ENCODE data around the gene DNM1L.

Gene DNM1L

GRCh38 chr12:32726286-32726685 is 47.2 kb downstream of the DNM1L start:
- H3K27ac ChIP-seq = no peak overlapping the region
- no peaks in the 10 kb centered on the region for H3K4me1 ChIP-seq
- peaks cover 36 to 76% (median 52%) of the 10 kb centered on the region in 3 donors for H3K36me3 ChIP-seq
- intact Hi-C loops (cut with DNase I; ENCODE audit: low total_unique reads) = no loop called here
- no peak overlapping the region for H3K4me3 ChIP-seq
- no peak for TF ChIP-seq CTCF (IDR thresholded peaks at IDR 0.05)
- DNase-seq = no peak
- no peaks in the 10 kb centered on the region for H3K9me3 ChIP-seq
- H3K27me3 ChIP-seq = no peaks in the 10 kb centered on the region

GRCh38 chr12:32727237-32727636 is 48.1 kb downstream of the DNM1L start:
- Histone ChIP-seq H3K27ac (no peak overlapping the region), H3K4me1 (peaks cover 0 to 6% (median 2%) of the 10 kb centered on the region in 4 donors), H3K4me3 (no peak overlapping the region), H3K9me3 (no peaks in the 10 kb centered on the region), H3K36me3 (peaks cover 43 to 75% (median 46%) of the 10 kb centered on the region in 3 donors), H3K27me3 (no peaks in the 10 kb centered on the region)
- intact Hi-C loops (cut with DNase I; ENCODE audit: low total_unique reads) = no loop called here
- no peak for TF ChIP-seq CTCF (IDR thresholded peaks at IDR 0.05)
- DNase-seq = no peak

- no peaks in the 10 kb centered on the region for H3K9me3 ChIP-seq
- no peaks in the 10 kb centered on the region for H3K27me3 ChIP-seq
- H3K4me1 ChIP-seq = peaks cover 0 to 10% (median 2%) of the 10 kb centered on the region in 4 donors
- no peak for TF ChIP-seq CTCF (IDR thresholded peaks at IDR 0.05)
- DNase-seq = no peak
- intact Hi-C loops (cut with DNase I; ENCODE audit: low total_unique reads) = no loop called here
- H3K4me3 ChIP-seq = no peak overlapping the region
- no peak overlapping the region for H3K27ac ChIP-seq
- H3K36me3 ChIP-seq = peaks cover 57 to 90% (median 64%) of the 10 kb centered on the region in 3 donors
Measured at GRCh38 chr12:32734952-32735351, 55.9 kb downstream of the DNM1L start.

GRCh38 chr12:32736445-32736844 is 57.3 kb downstream of the DNM1L start:
- Histone ChIP-seq H3K9me3 (no peaks in the 10 kb centered on the region), H3K4me1 (peaks cover 0 to 10% (median 2%) of the 10 kb centered on the region in 4 donors), H3K27ac (no peak overlapping the region), H3K27me3 (no peaks in the 10 kb centered on the region), H3K4me3 (no peak overlapping the region), H3K36me3 (peaks cover 59 to 90% (median 68%) of the 10 kb centered on the region in 3 donors)
- intact Hi-C loops (cut with DNase I; ENCODE audit: low total_unique reads) = no loop called here
- no peak for TF ChIP-seq CTCF (IDR thresholded peaks at IDR 0.05)
- no peak for DNase-seq

- H3K4me1 ChIP-seq = no peaks in the 10 kb centered on the region
- H3K27ac ChIP-seq = no peak overlapping the region
- no peak for DNase-seq
- no peak for TF ChIP-seq CTCF (IDR thresholded peaks at IDR 0.05)
- intact Hi-C loops (cut with DNase I; ENCODE audit: low total_unique reads) = no loop called here
- no peaks in the 10 kb centered on the region for H3K9me3 ChIP-seq
- H3K27me3 ChIP-seq = no peaks in the 10 kb centered on the region
- H3K4me3 ChIP-seq = no peak overlapping the region
- peaks cover 58 to 89% (median 81%) of the 10 kb centered on the region in 3 donors for H3K36me3 ChIP-seq
Measured at GRCh38 chr12:32737715-32738114, 58.6 kb downstream of the DNM1L start.

GRCh38 chr12:32739279-32739678 is 60.2 kb downstream of the DNM1L start:
- Histone ChIP-seq H3K9me3 (no peaks in the 10 kb centered on the region), H3K36me3 (peaks cover 67 to 88% (median 83%) of the 10 kb centered on the region in 3 donors), H3K4me3 (no peak overlapping the region), H3K4me1 (no peaks in the 10 kb centered on the region), H3K27me3 (no peaks in the 10 kb centered on the region), H3K27ac (no peak overlapping the region)
- no peak for TF ChIP-seq CTCF (IDR thresholded peaks at IDR 0.05)
- no peak for DNase-seq
- intact Hi-C loops (cut with DNase I; ENCODE audit: low total_unique reads) = no loop called here

All from tibial artery (tissue), 4 donors.